AG04449 (cell line): ENCODE data around the gene ENKUR.

ENCODE experiments used
- CTCF ChIA-PET: fragments of 350-600 bp; formaldehyde crosslinking; extraction: SDS; loops from one replicate; lab custom pipeline; 2021; ENCODE audit warnings: antibody characterized with exemption; lab: Yijun Ruan, JAX
- POLR2A ChIA-PET: fragments of 400-600, 350-600 bp; formaldehyde crosslinking; extraction: SDS; loops from one replicate; lab custom pipeline; 2020; ENCODE audit warnings: antibody characterized with exemption, inconsistent platforms; lab: Yijun Ruan, JAX
- DNase-seq: peaks from one replicate; pipeline ENCODE4 v3.0.0-alpha.2; 2010; ENCODE audit warnings: low read depth, low spot score
- H3K4me3 ChIP-seq: 2 replicates; pipeline ENCODE4 v1.5.1; 2011; ENCODE audit warnings: low read depth, mild to moderate bottlenecking, control low read depth, low read length
- CTCF ChIP-seq: IDR thresholded peaks from one replicate; pipeline ENCODE4 v1.5.1; 2011; ENCODE audit warnings: mild to moderate bottlenecking, moderate library complexity, low read length, control low read depth, inconsistent platforms; ENCODE audit not compliant: insufficient read depth; ENCODE audit errors: missing control alignments

ENKUR gene

GRCh38 chr10:25015828-25016375 is at the start of gene ENKUR:
TSS of gene ENKUR (minus strand) at chr10:25016158. CDS start at chr10:25015936, 222 bp downstream.
- peak; percentile 33 for DNase-seq
- TF ChIP-seq CTCF = no peak
- CTCF ChIA-PET = interaction anchor here (2.1 kb wide), 1 partner anchor 65 kb away, joined by 13 read pairs; no protein-coding TSS in a partner anchor
- H3K4me3 ChIP-seq = peak within 1 kb of the TSS; percentile 68
- POLR2A ChIA-PET = no interaction called here

- ChIA-PET CTCF (interaction anchor here (7.3 kb wide), 1 partner anchor 15 kb away, joined by 78 read pairs; no protein-coding TSS in a partner anchor), POLR2A (no interaction called here)
- no peak overlapping the region for H3K4me3 ChIP-seq
- no peak for TF ChIP-seq CTCF
- DNase-seq = no peak
Observed at GRCh38 chr10:25064401-25064800, 48.4 kb upstream of the ENKUR start.

- POLR2A ChIA-PET = no interaction called here
- CTCF ChIA-PET = interaction anchor here (7.3 kb wide), 1 partner anchor 15 kb away, joined by 78 read pairs; no protein-coding TSS in a partner anchor
- TF ChIP-seq CTCF = no peak
- H3K4me3 ChIP-seq = no peak overlapping the region
- no peak for DNase-seq
Observed at GRCh38 chr10:25063644-25064043, 47.7 kb upstream of the ENKUR start.

GRCh38 chr10:25063157-25063556 is 47.2 kb upstream of the ENKUR start:
- H3K4me3 ChIP-seq = no peak overlapping the region
- TF ChIP-seq CTCF = no peak
- ChIA-PET POLR2A (no interaction called here), CTCF (interaction anchor here (7.3 kb wide), 1 partner anchor 16 kb away, joined by 78 read pairs; no protein-coding TSS in a partner anchor)
- DNase-seq = no peak

GRCh38 chr10:25061711-25062449 is 45.9 kb upstream of the ENKUR start:
- no peak for TF ChIP-seq CTCF
- DNase-seq = no peak
- H3K4me3 ChIP-seq = no peak overlapping the region
- CTCF ChIA-PET = interaction anchor here (1.5 kb wide), 1 partner anchor 19 kb away, joined by 4 read pairs; no protein-coding TSS in a partner anchor
- POLR2A ChIA-PET = interaction anchor here (0.7 kb wide), 1 partner anchor 266 kb away, joined by 3 read pairs; no protein-coding TSS in a partner anchor

GRCh38 chr10:25061125-25061524 is 45.2 kb upstream of the ENKUR start:
- POLR2A ChIA-PET = interaction anchor here (0.7 kb wide), 1 partner anchor 265 kb away, joined by 3 read pairs; no protein-coding TSS in a partner anchor
- CTCF ChIA-PET = interaction anchor here (1.5 kb wide), 1 partner anchor 20 kb away, joined by 4 read pairs; no protein-coding TSS in a partner anchor
- H3K4me3 ChIP-seq = no peak overlapping the region
- no peak for DNase-seq
- no peak for TF ChIP-seq CTCF
